Activated T-cell treated with anti-CD3 and anti-CD28 coated beads, Interleukin-2, amount 50 U/mL, for 4 hours (primary cell): ENCODE data around the gene RAB3IP. TPM values are rescaled to one million over a fixed set of nuclear protein-coding genes. Genes with fewer than 3 reads are reported as not detected.

Experiments
- total RNA-seq, 3 donors: library from RNA; stranded (reverse); gene quantifications; one replicate each; pipeline ENCODE4 v1.2.1, GENCODE V29; 2021

Gene RAB3IP
- total RNA-seq, 3 donors from 2014 or later: 14.9 to 21.1 (median 18.2) TPM

Other genes starting within 250 kb of the RAB3IP start
- gene CCT2, start 153.4 kb upstream of the RAB3IP start, total RNA-seq: 100 to 1,000 TPM; 589 to 616 (median 611) TPM
- gene LRRC10, start 128.0 kb upstream of the RAB3IP start, total RNA-seq: not detected
- gene BEST3, start 39.6 kb upstream of the RAB3IP start, total RNA-seq: not detected
- not detected for gene MYRFL, start 86.4 kb downstream of the RAB3IP start, total RNA-seq